HPDE6-E6E7 (cell line): ENCODE measurements around the gene CRIP3.

Experiments
- DNase-seq: peaks from one replicate; pipeline ENCODE4 v3.0.0; 2011; ENCODE audit warnings: missing footprints; ENCODE audit errors: extremely low spot score

CRIP3 gene

DNA sequence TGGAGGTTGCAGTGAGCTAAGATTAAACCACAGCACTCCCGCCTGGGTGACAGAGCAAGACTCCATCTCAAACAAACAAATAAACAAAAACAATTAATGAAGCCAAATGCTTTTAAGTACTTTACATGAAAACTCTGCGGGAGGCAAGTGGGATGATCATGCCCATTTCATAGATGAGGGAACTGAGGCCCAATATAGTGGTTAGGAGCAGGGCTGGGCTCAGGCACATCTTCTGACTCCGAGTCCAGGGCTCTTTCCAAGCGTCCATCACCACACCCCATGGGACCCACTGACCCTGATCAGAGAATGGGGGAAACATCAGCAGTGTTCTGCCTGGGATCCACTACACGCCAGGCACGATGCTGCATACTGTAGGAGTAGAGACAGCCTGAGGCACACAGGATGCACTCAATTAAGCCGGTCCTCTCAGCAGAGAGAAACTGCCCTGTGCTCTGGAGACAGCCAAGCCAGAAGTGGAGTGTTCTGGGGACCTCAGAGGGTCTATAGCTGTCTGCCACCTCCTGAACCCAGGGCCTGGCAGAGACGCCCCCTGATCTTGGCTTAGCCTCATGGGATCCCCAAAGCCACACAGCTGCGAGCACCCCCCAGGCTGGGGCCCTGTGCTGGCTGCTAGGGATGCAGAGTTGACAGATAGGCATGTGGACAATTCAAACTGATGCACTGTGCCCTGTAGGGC lies 51.8 kb downstream of the CRIP3 start:
- no peak for DNase-seq
